Liver (tissue), 9 donors: ENCODE measurements around the gene MEN1. TPM values are rescaled to one million over a fixed set of nuclear protein-coding genes. Genes with fewer than 3 reads are reported as not detected.

ENCODE experiments used
- DNase-seq: peaks from one replicate; pipeline ENCODE4 v3.0.0-alpha.2; 2017; ENCODE audit warnings: low spot score
- H3K27ac ChIP-seq, 2 donors: one replicate each; pipeline ENCODE4 v1.7.0; 2013; ENCODE audit warnings: inconsistent platforms in 2 of 2, low read length in 2 of 2, control low read depth in 1 of 2, low read depth in 1 of 2, mild to moderate bottlenecking in 1 of 2
- H3K27me3 ChIP-seq, 4 donors: one replicate each; pipeline versions ENCODE4 v1.6.1 to v1.7.0; 2013; ENCODE audit warnings: low read length in 3 of 4, inconsistent platforms in 1 of 4, mild to moderate bottlenecking in 1 of 4, moderate library complexity in 1 of 4; ENCODE audit not compliant: control insufficient read depth in 4 of 4, insufficient read depth in 4 of 4
- H3K36me3 ChIP-seq, 4 donors: one replicate each; pipeline versions ENCODE4 v1.6.1 to v1.7.0; 2013; ENCODE audit warnings: low read length in 3 of 4, mild to moderate bottlenecking in 3 of 4, low read depth in 1 of 4, moderate library complexity in 1 of 4; ENCODE audit not compliant: control insufficient read depth in 4 of 4, insufficient read depth in 3 of 4
- H3K4me1 ChIP-seq, 4 donors: one replicate each; pipeline versions ENCODE4 v1.6.1 to v1.7.0; 2013; ENCODE audit warnings: low read length in 3 of 4, mild to moderate bottlenecking in 3 of 4, moderate library complexity in 1 of 4; ENCODE audit not compliant: control insufficient read depth in 4 of 4, insufficient read depth in 4 of 4
- H3K4me3 ChIP-seq, 3 donors: one replicate each; pipeline versions ENCODE4 v1.6.1 to v1.7.0; 2013; ENCODE audit warnings: low read length in 3 of 3, control low read depth in 1 of 3, low read depth in 1 of 3, mild to moderate bottlenecking in 1 of 3
- H3K9ac ChIP-seq, 2 donors: one replicate each; pipeline ENCODE4 v1.7.0; 2013; ENCODE audit warnings: low read length in 2 of 2, mild to moderate bottlenecking in 2 of 2, moderate library complexity in 2 of 2, control low read depth in 1 of 2, low read depth in 1 of 2
- H3K9me3 ChIP-seq, 4 donors: one replicate each; pipeline versions ENCODE4 v1.6.1 to v1.7.0; 2013; ENCODE audit warnings: low read length in 3 of 4; ENCODE audit not compliant: control insufficient read depth in 4 of 4
- ATF3 ChIP-seq: IDR thresholded peaks from 2 replicates; pipeline ENCODE4 v1.6.1; 2016; ENCODE audit warnings: antibody characterized with exemption
- CTCF ChIP-seq: fragments of 150-350 bp; IDR thresholded peaks from 2 replicates; pipeline ENCODE4 v1.5.1; 2017; ENCODE audit warnings: improper control_type of control experiment, low read depth, low read length; ENCODE audit not compliant: missing input control
- EGR1 ChIP-seq, 2 donors: IDR thresholded peaks; 2 replicates each; pipeline ENCODE4 v1.6.1; 2016 to 2018; ENCODE audit warnings: antibody characterized with exemption in 2 of 2, low read depth in 2 of 2
- FOXA1 ChIP-seq: IDR thresholded peaks from 2 replicates; pipeline ENCODE4 v1.6.1; 2016; ENCODE audit warnings: antibody characterized with exemption
- FOXA2 ChIP-seq: IDR thresholded peaks from 2 replicates; pipeline ENCODE4 v1.6.1; 2016; ENCODE audit warnings: antibody characterized with exemption
- GABPA ChIP-seq, 2 donors: IDR thresholded peaks in 1 of 2; conservative IDR thresholded peaks in 1 of 2; 2 replicates each; pipeline ENCODE4 v1.6.1; 2016; ENCODE audit warnings: antibody characterized with exemption in 2 of 2, mild to moderate bottlenecking in 1 of 2, moderate library complexity in 1 of 2
- HNF4A ChIP-seq, 2 donors: conservative IDR thresholded peaks; 2 replicates each; pipeline ENCODE4 v1.6.1; 2016; ENCODE audit warnings: antibody characterized with exemption in 2 of 2, mild to moderate bottlenecking in 2 of 2
- JUND ChIP-seq, 2 donors: IDR thresholded peaks; 2 replicates each; pipeline ENCODE4 v1.6.1; 2016; ENCODE audit warnings: antibody characterized with exemption in 2 of 2
- MAX ChIP-seq: IDR thresholded peaks from 2 replicates; pipeline ENCODE4 v1.6.1; 2016; ENCODE audit warnings: antibody characterized with exemption
- NR2F2 ChIP-seq: IDR thresholded peaks from 2 replicates; pipeline ENCODE4 v1.6.1; 2016; ENCODE audit warnings: antibody characterized with exemption
- RAD21 ChIP-seq, 2 donors: IDR thresholded peaks; 2 replicates each; pipeline ENCODE4 v1.6.1; 2016; ENCODE audit warnings: antibody characterized with exemption in 2 of 2, mild to moderate bottlenecking in 2 of 2
- REST ChIP-seq: IDR thresholded peaks from 2 replicates; pipeline ENCODE4 v1.6.1; 2016; ENCODE audit warnings: antibody characterized with exemption, mild to moderate bottlenecking
- TAF1 ChIP-seq: conservative IDR thresholded peaks from 2 replicates; pipeline ENCODE4 v1.6.1; 2016; ENCODE audit warnings: antibody characterized with exemption, mild to moderate bottlenecking
- YY1 ChIP-seq: IDR thresholded peaks from 2 replicates; pipeline ENCODE4 v1.6.1; 2016; ENCODE audit warnings: antibody characterized with exemption, mild to moderate bottlenecking
- ZBTB33 ChIP-seq: IDR thresholded peaks from 2 replicates; pipeline ENCODE4 v1.6.1; 2016; ENCODE audit warnings: antibody characterized with exemption
- WGBS: extraction: QIAGEN DNeasy Blood & Tissue Kit; methylation state at CpG from one replicate; pipeline ENCODE4 v1.1.7; 2013; 5-methylcytosine and 5-hydroxymethylcytosine counted together
- polyA plus RNA-seq, 2 donors: library from polyadenylated mRNA; stranded (reverse) in 1 of 2; unstranded in 1 of 2; fragments of 200-250 nt in 1 of 2; fragments of >200 nt in 1 of 2; fragmentation: Nextera tagmentation in 1 of 2; extraction: Ambion mirVana in 1 of 2; gene quantifications; one replicate each; pipeline versions ENCODE4 v1.2.1 to v1.2.3, GENCODE V29; 2013 to 2015
- total RNA-seq, 2 donors: library from RNA; depleted of rRNA; stranded (reverse); fragments of >200 nt; gene quantifications; one replicate each; pipeline ENCODE4 v1.2.3, GENCODE V29; 2014
- donor health status: healthy.
- donor health status: healthy.
- donor health status: healthy.
- donor health status: healthy.
- donor health status: healthy.

MEN1 gene
- total and polyA plus RNA-seq, 4 donors: 9.0 to 15.1 (median 13.4) TPM

GRCh38 chr11:64843686-64844329 lies 33.5 kb upstream of the MEN1 start:
- H3K36me3 ChIP-seq: no peaks in the 10 kb centered on the region
- H3K9me3 ChIP-seq: no peaks in the 10 kb centered on the region
- peak overlapping the region in 2 of 3 donors; percentile 42 to 50 for H3K4me3 ChIP-seq
- 60% methylated on average over 27 of the region's 27 CpGs for WGBS
- no peaks in the 10 kb centered on the region for H3K27me3 ChIP-seq
- DNase-seq: no peak
- H3K9ac ChIP-seq: no peak overlapping the region
- TF ChIP-seq EGR1 (IDR thresholded peaks at IDR 0.05; ENCODE audit: low read depth in 2 of 2) (no peak), CTCF (no peak), TAF1 (no peak), JUND (IDR thresholded peaks at IDR 0.05) (no peak), YY1 (no peak), MAX (no peak), REST (no peak), ZBTB33 (no peak), HNF4A (conservative IDR thresholded peaks at IDR 0.05) (no peak)
- H3K27ac ChIP-seq: no peak overlapping the region
- H3K4me1 ChIP-seq: peaks cover 8 to 23% (median 18%) of the 10 kb centered on the region in 4 donors

GRCh38 chr11:64842851-64843685 lies 32.7 kb upstream of the MEN1 start:
- H3K36me3 ChIP-seq: no peaks in the 10 kb centered on the region
- H3K27me3 ChIP-seq: no peaks in the 10 kb centered on the region
- 85% methylated on average over 19 of the region's 19 CpGs for WGBS
- DNase-seq: no peak
- H3K4me3 ChIP-seq: no peak overlapping the region
- H3K27ac ChIP-seq: no peak overlapping the region
- H3K9ac ChIP-seq: no peak overlapping the region
- H3K9me3 ChIP-seq: no peaks in the 10 kb centered on the region
- TF ChIP-seq FOXA1 (no peak), ATF3 (no peak), GABPA (IDR thresholded peaks at IDR 0.05 in 1 of 2, conservative IDR thresholded peaks at IDR 0.05 in 1 of 2) (no peak), FOXA2 (no peak), NR2F2 (no peak), HNF4A (conservative IDR thresholded peaks at IDR 0.05) (no peak), RAD21 (IDR thresholded peaks at IDR 0.05) (no peak), CTCF (no peak), YY1 (no peak)
- H3K4me1 ChIP-seq: peaks cover 6 to 16% (median 10%) of the 10 kb centered on the region in 4 donors
